Endodermal cell (in vitro differentiated cells): ENCODE data around the gene SPATA33. TPM values are rescaled to one million over a fixed set of nuclear protein-coding genes. Genes with fewer than 3 reads are reported as not detected.
"Not testable (repeated sequence)": the region's sequence is repeated elsewhere in the genome, so short reads cannot be mapped to it uniquely, and the experiment has no call there.

ENCODE experiments used
- DNase-seq: peaks from one replicate; pipeline ENCODE4 v3.0.0-alpha.2; 2017
- H3K27ac ChIP-seq: 2 replicates; pipeline ENCODE4 v1.5.1; 2013; ENCODE audit warnings: mild to moderate bottlenecking, low read depth, low read length, moderate library complexity
- H3K27me3 ChIP-seq: 2 replicates; pipeline ENCODE4 v1.6.1; 2013; ENCODE audit warnings: mild to moderate bottlenecking, low read length, moderate library complexity; ENCODE audit not compliant: insufficient read depth, control insufficient read depth, poor library complexity, severe bottlenecking
- H3K36me3 ChIP-seq: 2 replicates; pipeline ENCODE4 v1.7.0; 2013; ENCODE audit warnings: mild to moderate bottlenecking, low read length, moderate library complexity; ENCODE audit not compliant: control insufficient read depth, insufficient read depth
- H3K4me1 ChIP-seq: one replicate; pipeline ENCODE4 v1.7.0; 2013; ENCODE audit warnings: low read length; ENCODE audit not compliant: control insufficient read depth, insufficient read depth
- H3K4me3 ChIP-seq: 2 replicates; pipeline ENCODE4 v1.5.1; 2013; ENCODE audit warnings: mild to moderate bottlenecking, low read length, moderate library complexity
- H3K9ac ChIP-seq: 2 replicates; pipeline ENCODE4 v1.6.1; 2013; ENCODE audit warnings: mild to moderate bottlenecking, low read length, moderate library complexity; ENCODE audit not compliant: poor library complexity, severe bottlenecking; ENCODE audit errors: extremely low read depth
- H3K9me3 ChIP-seq: 2 replicates; pipeline ENCODE4 v1.6.1; 2013; ENCODE audit warnings: mild to moderate bottlenecking, low read length, moderate library complexity; ENCODE audit not compliant: control insufficient read depth
- H3K27ac Mint-ChIP-seq: 2 replicates; pipeline ENCODE4 v1.8.0; 2020; ENCODE audit warnings: mixed read lengths
- H3K27me3 Mint-ChIP-seq: 2 replicates; pipeline ENCODE4 v1.8.0; 2021; ENCODE audit warnings: mild to moderate bottlenecking, mixed read lengths; ENCODE audit not compliant: insufficient read depth
- H3K36me3 Mint-ChIP-seq: 2 replicates; pipeline ENCODE4 v1.8.0; 2020; ENCODE audit warnings: low read depth, mixed read lengths
- H3K4me1 Mint-ChIP-seq: 2 replicates; pipeline ENCODE4 v1.8.0; 2020; ENCODE audit warnings: mixed read lengths
- H3K4me3 Mint-ChIP-seq: 2 replicates; pipeline ENCODE4 v1.8.0; 2020; ENCODE audit warnings: mild to moderate bottlenecking, moderate library complexity, mixed read lengths
- H3K9me3 Mint-ChIP-seq: 2 replicates; pipeline ENCODE4 v1.8.0; 2020; ENCODE audit warnings: mild to moderate bottlenecking, mixed read lengths
- CTCF ChIP-seq: fragments of 200-600 bp; sonication (generic); conservative IDR thresholded peaks from 2 replicates; pipeline ENCODE4 v1.5.0; 2021; ENCODE audit warnings: antibody characterized with exemption, mild to moderate bottlenecking
- WGBS, 2 experiments: methylation state at CpG; one replicate each; pipeline versions ENCODE4 v1.1.5 to v1.1.7; 2013; ENCODE audit warnings: missing lambda C conversion rate in 2 of 2, mixed read lengths in 1 of 2; ENCODE audit not compliant: insufficient coverage in 1 of 2, insufficient read length in 1 of 2; 5-methylcytosine and 5-hydroxymethylcytosine counted together
- total RNA-seq, 2 donors: library from RNA; stranded (reverse); fragmentation: NEBNext Ultra II Directional in 1 of 2; extraction: Animal tissue kit (Norgen Biotek cat#: 25700) in 1 of 2; gene quantifications; 2 replicates in 1 of 2; 3 replicates in 1 of 2; pipeline ENCODE4 v1.2.1, GENCODE V29; 2021

Gene SPATA33
- total RNA-seq, 2 donors from 2014 or later = 21.8 to 28.7 TPM

DNA sequence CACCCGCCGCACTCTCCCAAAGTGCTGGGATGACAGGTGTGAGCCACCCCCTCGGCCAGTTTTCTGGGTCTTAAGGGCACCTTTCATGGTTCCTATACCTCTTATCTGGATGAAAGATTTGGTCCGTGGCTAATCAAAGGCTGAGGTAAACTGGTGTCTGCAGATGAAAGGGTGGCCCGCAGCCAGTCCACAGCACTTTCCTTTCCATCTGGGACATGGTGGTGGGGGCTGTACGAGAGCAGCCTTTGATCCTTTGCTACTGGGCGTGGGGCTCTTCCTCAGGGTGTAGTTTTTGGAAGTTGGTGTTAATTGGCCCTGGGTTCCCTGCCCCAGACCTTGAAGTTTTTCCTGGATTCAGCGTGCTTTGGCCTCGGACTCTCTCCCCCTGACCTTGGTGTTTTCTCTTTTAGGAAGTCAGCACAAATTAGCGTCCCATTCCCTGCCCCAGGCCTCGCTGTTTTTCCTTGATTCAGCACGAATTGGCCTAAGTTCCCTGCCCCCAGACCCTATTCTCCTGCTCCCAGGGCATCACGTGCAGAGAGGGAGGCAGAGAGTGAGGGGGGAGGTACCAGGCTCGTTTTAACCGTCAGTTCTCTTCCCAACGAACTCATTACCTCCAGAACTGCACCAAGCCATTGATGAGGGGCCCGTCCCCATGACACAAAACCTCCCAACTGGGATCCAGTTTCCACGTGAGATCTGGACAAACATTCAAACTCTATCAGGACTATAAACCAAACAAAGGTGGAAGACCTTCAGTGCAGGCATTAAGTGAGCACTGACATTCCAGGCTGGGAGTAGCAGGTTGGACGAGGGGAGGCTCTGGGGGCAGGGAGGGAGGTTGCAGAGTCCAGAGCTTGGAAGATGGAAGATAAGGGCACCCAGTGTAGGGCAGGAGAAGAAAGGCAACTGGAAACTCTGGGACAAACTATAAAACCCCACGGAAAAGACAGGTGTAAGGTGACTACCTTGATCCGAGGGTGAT, 32.6 kb upstream of the SPATA33 start:
- no peak overlapping the region for H3K4me3 Mint-ChIP-seq
- no peak for TF ChIP-seq CTCF
- no peak for DNase-seq
- Histone ChIP-seq H3K27ac (no peak overlapping the region), H3K9me3 (no peaks in the 10 kb centered on the region), H3K27me3 (no peaks in the 10 kb centered on the region), H3K9ac (no peak overlapping the region), H3K4me1 (no peaks in the 10 kb centered on the region), H3K36me3 (no peaks in the 10 kb centered on the region), H3K4me3 (no peak overlapping the region)
- peaks cover 2% of the 10 kb centered on the region for H3K9me3 Mint-ChIP-seq
- WGBS, 2 experiments = 60 to 76% methylated on average over 12 to 21 of the region's 21 CpGs
- H3K27me3 Mint-ChIP-seq = peaks cover 26% of the 10 kb centered on the region
- H3K4me1 Mint-ChIP-seq = peaks cover 5% of the 10 kb centered on the region
- no peaks in the 10 kb centered on the region for H3K36me3 Mint-ChIP-seq
- H3K27ac Mint-ChIP-seq = no peak overlapping the region

GRCh38 chr16:89629827-89630610, 27.6 kb upstream of the SPATA33 start:
- Histone ChIP-seq H3K27me3 (peaks cover 21% of the 10 kb centered on the region), H3K9me3 (no peaks in the 10 kb centered on the region), H3K27ac (no peak overlapping the region), H3K4me3 (no peak overlapping the region), H3K4me1 (no peaks in the 10 kb centered on the region), H3K9ac (no peak overlapping the region), H3K36me3 (no peaks in the 10 kb centered on the region)
- no peak for DNase-seq
- Mint-ChIP-seq H3K27me3 (peaks cover 17% of the 10 kb centered on the region), H3K9me3 (peaks cover 2% of the 10 kb centered on the region), H3K4me1 (peaks cover 5% of the 10 kb centered on the region), H3K36me3 (no peaks in the 10 kb centered on the region), H3K27ac (no peak overlapping the region), H3K4me3 (no peak overlapping the region)
- no peak for TF ChIP-seq CTCF
- WGBS, 2 experiments = 90 to 93% methylated on average over 11 to 14 of the region's 17 CpGs

DNA sequence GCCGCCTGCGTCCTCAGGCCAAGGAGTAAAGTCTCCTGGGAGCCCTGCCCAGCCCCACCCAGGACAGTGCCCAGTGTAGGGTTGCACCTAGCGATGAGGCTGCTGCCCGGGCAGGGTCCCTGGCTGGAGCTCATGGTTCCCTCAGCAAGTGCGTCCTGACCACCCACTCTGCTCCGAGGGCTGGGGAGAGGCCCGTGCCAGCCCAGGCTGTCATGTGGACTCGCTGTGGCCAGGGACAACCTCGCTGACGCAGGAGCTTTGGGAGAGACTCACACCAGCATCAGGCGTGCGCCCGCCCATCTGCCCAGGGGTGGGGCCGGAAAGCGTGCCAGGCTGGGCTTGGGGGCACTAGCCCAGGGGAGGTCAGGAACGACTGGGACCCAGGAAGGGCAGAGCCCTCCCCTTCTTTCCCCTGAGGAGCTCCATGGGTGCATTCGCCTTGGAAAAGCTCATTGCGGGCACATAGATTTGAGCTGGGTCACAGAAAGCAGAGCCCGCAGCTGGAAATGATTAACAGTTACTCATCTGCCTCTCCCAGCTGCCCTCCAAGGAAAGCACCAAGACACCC, 24.5 kb upstream of the SPATA33 start:
- WGBS, 2 experiments = 90 to 91% methylated on average over 10 to 19 of the region's 19 CpGs
- no peaks in the 10 kb centered on the region for H3K36me3 ChIP-seq
- H3K27ac Mint-ChIP-seq = no peak overlapping the region
- no peak overlapping the region for H3K4me3 Mint-ChIP-seq
- H3K9me3 Mint-ChIP-seq = peaks cover 2% of the 10 kb centered on the region
- H3K9me3 ChIP-seq = no peaks in the 10 kb centered on the region
- no peak overlapping the region for H3K4me3 ChIP-seq
- peaks cover 28% of the 10 kb centered on the region for H3K27me3 ChIP-seq
- no peak overlapping the region for H3K9ac ChIP-seq
- H3K4me1 ChIP-seq = no peaks in the 10 kb centered on the region
- H3K27me3 Mint-ChIP-seq = peaks cover 17% of the 10 kb centered on the region
- no peak for TF ChIP-seq CTCF
- no peaks in the 10 kb centered on the region for H3K4me1 Mint-ChIP-seq
- DNase-seq = no peak
- no peaks in the 10 kb centered on the region for H3K36me3 Mint-ChIP-seq
- H3K27ac ChIP-seq = no peak overlapping the region

DNA sequence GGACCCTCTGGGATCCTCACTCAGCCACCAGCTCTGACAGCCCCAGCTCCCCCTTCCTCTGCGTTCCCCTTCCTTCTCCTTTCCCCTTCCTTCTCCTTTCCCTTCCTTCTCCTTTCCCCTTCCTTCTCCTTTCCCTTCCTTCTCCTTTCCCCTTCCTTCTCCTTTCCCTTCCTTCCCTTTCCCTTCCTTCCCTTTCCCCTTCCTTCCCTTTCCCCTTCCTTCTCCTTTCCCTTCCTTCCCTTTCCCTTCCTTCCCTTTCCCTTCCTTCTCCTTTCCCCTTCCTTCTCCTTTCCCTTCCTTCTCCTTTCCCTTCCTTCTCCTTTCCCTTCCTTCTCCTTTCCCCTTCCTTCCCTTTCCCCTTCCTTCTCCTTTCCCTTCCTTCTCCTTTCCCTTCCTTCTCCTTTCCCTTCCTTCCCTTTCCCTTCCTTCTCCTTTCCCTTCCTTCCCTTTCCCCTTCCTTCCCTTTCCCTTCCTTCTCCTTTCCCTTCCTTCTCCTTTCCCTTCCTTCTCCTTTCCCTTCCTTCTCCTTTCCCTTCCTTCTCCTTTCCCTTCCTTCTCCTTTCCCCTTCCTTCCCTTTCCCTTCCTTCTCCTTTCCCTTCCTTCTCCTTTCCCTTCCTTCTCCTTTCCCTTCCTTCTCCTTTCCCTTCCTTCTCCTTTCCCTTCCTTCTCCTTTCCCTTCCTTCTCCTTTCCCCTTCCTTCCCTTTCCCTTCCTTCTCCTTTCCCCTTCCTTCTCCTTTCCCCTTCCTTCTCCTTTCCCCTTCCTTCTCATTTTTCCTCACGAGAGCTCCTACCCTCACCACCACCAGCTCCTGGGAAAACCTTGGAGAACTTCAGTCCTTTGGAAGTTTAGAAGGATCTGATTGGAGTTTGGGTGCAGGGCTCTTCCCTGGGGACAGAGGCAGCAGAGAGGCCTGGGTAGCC, 22.9 kb upstream of the SPATA33 start:
- H3K36me3 ChIP-seq, H3K9me3 Mint-ChIP-seq, H3K4me1 ChIP-seq, H3K4me3 ChIP-seq, H3K27ac ChIP-seq, H3K27ac Mint-ChIP-seq, H3K4me1 Mint-ChIP-seq, DNase-seq, H3K36me3 Mint-ChIP-seq, H3K9ac ChIP-seq, H3K4me3 Mint-ChIP-seq, H3K9me3 ChIP-seq: not testable (repeated sequence)
- 77% methylated on average over 2 of the region's 2 CpGs; no CpG with 5 or more reads in 1 of the 2 experiments for WGBS, 2 experiments
- peaks cover 28% of the 10 kb centered on the region for H3K27me3 ChIP-seq
- peaks cover 17% of the 10 kb centered on the region for H3K27me3 Mint-ChIP-seq
